ENCODE measurements around the gene GALNT13.

GALNT13 gene

DNA sequence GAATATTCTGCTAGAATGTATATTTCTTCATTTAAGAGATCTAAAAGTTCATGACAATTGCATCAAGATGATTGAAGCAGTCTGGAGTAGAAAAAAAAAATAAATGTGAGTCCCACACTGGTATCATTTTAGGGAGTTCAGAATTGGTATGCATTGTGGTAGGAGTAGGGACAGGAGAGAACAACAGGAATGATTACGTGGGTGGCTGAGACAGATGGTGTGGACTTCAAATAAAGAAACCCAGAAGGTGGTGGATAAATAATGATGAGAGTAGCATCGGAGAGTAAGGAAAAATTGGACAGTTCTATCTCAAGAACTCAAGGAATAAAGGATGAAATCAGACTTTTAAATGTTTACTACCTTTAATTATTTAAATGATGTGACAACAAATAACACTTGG lies 289.6 kb downstream of the GALNT13 start:
- H3K4me2 ChIP-seq (ENCODE audit: low read depth, low read length, poor library complexity, severe bottlenecking) = no peak overlapping the region
- TF ChIP-seq, protein P1, sequence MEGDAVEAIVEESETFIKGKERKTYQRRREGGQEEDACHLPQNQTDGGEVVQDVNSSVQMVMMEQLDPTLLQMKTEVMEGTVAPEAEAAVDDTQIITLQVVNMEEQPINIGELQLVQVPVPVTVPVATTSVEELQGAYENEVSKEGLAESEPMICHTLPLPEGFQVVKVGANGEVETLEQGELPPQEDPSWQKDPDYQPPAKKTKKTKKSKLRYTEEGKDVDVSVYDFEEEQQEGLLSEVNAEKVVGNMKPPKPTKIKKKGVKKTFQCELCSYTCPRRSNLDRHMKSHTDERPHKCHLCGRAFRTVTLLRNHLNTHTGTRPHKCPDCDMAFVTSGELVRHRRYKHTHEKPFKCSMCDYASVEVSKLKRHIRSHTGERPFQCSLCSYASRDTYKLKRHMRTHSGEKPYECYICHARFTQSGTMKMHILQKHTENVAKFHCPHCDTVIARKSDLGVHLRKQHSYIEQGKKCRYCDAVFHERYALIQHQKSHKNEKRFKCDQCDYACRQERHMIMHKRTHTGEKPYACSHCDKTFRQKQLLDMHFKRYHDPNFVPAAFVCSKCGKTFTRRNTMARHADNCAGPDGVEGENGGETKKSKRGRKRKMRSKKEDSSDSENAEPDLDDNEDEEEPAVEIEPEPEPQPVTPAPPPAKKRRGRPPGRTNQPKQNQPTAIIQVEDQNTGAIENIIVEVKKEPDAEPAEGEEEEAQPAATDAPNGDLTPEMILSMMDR (IDR thresholded peaks at IDR 0.05; ENCODE audit: insufficient read depth, low read length, poor library complexity, severe bottlenecking) = no peak
- TF ChIP-seq EZH2phosphoT487 (conservative IDR thresholded peaks at IDR 0.05; ENCODE audit: low read length) = no peak
- H3K36me3 ChIP-seq (ENCODE audit: low read length) = no peaks in the 10 kb centered on the region
- no peaks in the 10 kb centered on the region for H3K27me3 ChIP-seq (ENCODE audit: low read length)
- no peak overlapping the region for H3K9ac ChIP-seq (ENCODE audit: low read length)
- H3K9me2 ChIP-seq (replicated peaks; ENCODE audit: insufficient read depth, low read length) = no peaks in the 10 kb centered on the region
- H3K9me3 ChIP-seq (ENCODE audit: insufficient read depth, low read length) = no peaks in the 10 kb centered on the region
- H3K79me2 ChIP-seq (ENCODE audit: insufficient read depth, low read length) = no peaks in the 10 kb centered on the region
- no peaks in the 10 kb centered on the region for H4K20me1 ChIP-seq (ENCODE audit: low read depth, low read length)
- H3K4me3 ChIP-seq (ENCODE audit: insufficient read depth, low read length, poor library complexity, severe bottlenecking) = no peak overlapping the region
- no peaks in the 10 kb centered on the region for H3F3A ChIP-seq (ENCODE audit: insufficient read depth)
- no peak overlapping the region for H3K27ac ChIP-seq (ENCODE audit: low read depth, low read length)
- no peak overlapping the region for H2AFZ ChIP-seq (ENCODE audit: low read depth, low read length, severe bottlenecking)

DNA sequence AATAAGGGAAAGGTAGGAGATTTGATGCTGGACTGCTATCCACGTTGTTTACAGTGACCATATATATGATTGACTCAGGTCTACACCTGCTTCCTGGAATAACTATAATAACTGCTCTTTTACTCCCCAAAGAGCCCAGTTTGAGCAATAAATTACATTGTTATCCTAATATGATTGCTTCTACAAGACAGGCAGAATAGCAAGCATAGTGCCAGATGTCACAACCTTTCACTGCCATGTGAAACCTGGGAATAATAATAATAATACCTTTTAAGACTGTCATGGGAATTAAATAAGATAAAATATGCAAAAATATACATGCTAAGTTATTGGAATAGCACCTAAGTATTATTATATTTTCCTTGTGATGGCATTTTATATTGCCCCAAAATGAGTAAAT lies 298.7 kb downstream of the GALNT13 start:
- Histone ChIP-seq H3K9ac (ENCODE audit: low read length) (no peak overlapping the region), H3K4me3 (ENCODE audit: insufficient read depth, low read length, poor library complexity, severe bottlenecking) (no peak overlapping the region), H2AFZ (ENCODE audit: low read depth, low read length, severe bottlenecking) (no peak overlapping the region), H3F3A (ENCODE audit: insufficient read depth) (no peaks in the 10 kb centered on the region), H4K20me1 (ENCODE audit: low read depth, low read length) (no peaks in the 10 kb centered on the region), H3K27ac (ENCODE audit: low read depth, low read length) (no peak overlapping the region), H3K9me3 (ENCODE audit: insufficient read depth, low read length) (no peaks in the 10 kb centered on the region), H3K79me2 (ENCODE audit: insufficient read depth, low read length) (no peaks in the 10 kb centered on the region), H3K4me2 (ENCODE audit: low read depth, low read length, poor library complexity, severe bottlenecking) (no peak overlapping the region), H3K9me2 (replicated peaks; ENCODE audit: insufficient read depth, low read length) (no peaks in the 10 kb centered on the region), H3K27me3 (ENCODE audit: low read length) (no peaks in the 10 kb centered on the region), H3K36me3 (ENCODE audit: low read length) (no peaks in the 10 kb centered on the region)
- TF ChIP-seq, protein P1 (IDR thresholded peaks at IDR 0.05; ENCODE audit: insufficient read depth, low read length, poor library complexity, severe bottlenecking) = no peak
- TF ChIP-seq EZH2phosphoT487 (conservative IDR thresholded peaks at IDR 0.05; ENCODE audit: low read length) = no peak

DNA sequence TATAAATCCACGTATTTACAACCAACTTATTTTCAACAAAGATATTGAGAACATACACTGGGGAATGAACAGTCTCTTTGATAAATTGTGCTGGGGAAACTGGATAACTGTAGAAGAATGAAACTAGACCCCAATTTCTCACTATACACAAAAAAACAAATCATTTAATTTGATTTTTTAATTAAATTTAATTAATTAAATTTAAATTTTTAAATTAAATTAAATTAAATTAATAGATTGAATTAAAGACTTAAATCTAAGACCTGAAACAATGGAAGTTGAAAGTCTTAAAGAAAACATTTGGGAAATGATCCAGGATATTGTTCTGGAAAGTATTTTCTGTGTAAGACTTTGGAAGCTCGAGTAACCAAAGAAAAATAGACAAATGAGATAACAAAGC lies 301.4 kb downstream of the GALNT13 start:
- Histone ChIP-seq H2AFZ (ENCODE audit: low read depth, low read length, severe bottlenecking) (no peak overlapping the region), H3K9me3 (ENCODE audit: insufficient read depth, low read length) (no peaks in the 10 kb centered on the region), H3K79me2 (ENCODE audit: insufficient read depth, low read length) (no peaks in the 10 kb centered on the region), H3K27me3 (ENCODE audit: low read length) (no peaks in the 10 kb centered on the region), H3K9ac (ENCODE audit: low read length) (no peak overlapping the region), H3K27ac (ENCODE audit: low read depth, low read length) (no peak overlapping the region), H3K9me2 (replicated peaks; ENCODE audit: insufficient read depth, low read length) (no peaks in the 10 kb centered on the region), H3K4me2 (ENCODE audit: low read depth, low read length, poor library complexity, severe bottlenecking) (no peak overlapping the region), H3K36me3 (ENCODE audit: low read length) (no peaks in the 10 kb centered on the region), H3K4me3 (ENCODE audit: insufficient read depth, low read length, poor library complexity, severe bottlenecking) (no peak overlapping the region), H4K20me1 (ENCODE audit: low read depth, low read length) (no peaks in the 10 kb centered on the region), H3F3A (ENCODE audit: insufficient read depth) (no peaks in the 10 kb centered on the region)
- TF ChIP-seq, protein P1 (IDR thresholded peaks at IDR 0.05; ENCODE audit: insufficient read depth, low read length, poor library complexity, severe bottlenecking) = no peak
- no peak for TF ChIP-seq EZH2phosphoT487 (conservative IDR thresholded peaks at IDR 0.05; ENCODE audit: low read length)

Data from SU-DHL-6 (cell line).